ENCODE measurements around the gene NRG4. TPM values are rescaled to one million over a fixed set of nuclear protein-coding genes. Genes with fewer than 3 reads are reported as not detected.

The NRG4 gene
- total RNA-seq, 1 donor from 2014 or later: not detected

Small RNAs within 50 kb of the gene (small RNA-seq; reads per million reads assigned to genes)
- gene RN7SL510P: not detected

Other genes with a start within 250 kb of the NRG4 start
- gene UBE2Q2, start 169.0 kb downstream of the NRG4 start, total RNA-seq: 53.2 TPM
- gene FBXO22, start 108.5 kb downstream of the NRG4 start, total RNA-seq: 9.9 TPM
- gene TMEM266, start 47.6 kb upstream of the NRG4 start, total RNA-seq: not detected

Measured in skeletal muscle tissue (tissue), 2 donors.